CD4-positive, alpha-beta T cell treated with Interleukin-2 at 100 ng/mL for 4 hours (primary cell): ENCODE measurements around the gene ZMYM2.

ENCODE experiments used
- DNase-seq: peaks from one replicate; pipeline ENCODE4 v3.0.0-alpha.2; 2020; ENCODE audit warnings: low spot score

Gene ZMYM2

DNA sequence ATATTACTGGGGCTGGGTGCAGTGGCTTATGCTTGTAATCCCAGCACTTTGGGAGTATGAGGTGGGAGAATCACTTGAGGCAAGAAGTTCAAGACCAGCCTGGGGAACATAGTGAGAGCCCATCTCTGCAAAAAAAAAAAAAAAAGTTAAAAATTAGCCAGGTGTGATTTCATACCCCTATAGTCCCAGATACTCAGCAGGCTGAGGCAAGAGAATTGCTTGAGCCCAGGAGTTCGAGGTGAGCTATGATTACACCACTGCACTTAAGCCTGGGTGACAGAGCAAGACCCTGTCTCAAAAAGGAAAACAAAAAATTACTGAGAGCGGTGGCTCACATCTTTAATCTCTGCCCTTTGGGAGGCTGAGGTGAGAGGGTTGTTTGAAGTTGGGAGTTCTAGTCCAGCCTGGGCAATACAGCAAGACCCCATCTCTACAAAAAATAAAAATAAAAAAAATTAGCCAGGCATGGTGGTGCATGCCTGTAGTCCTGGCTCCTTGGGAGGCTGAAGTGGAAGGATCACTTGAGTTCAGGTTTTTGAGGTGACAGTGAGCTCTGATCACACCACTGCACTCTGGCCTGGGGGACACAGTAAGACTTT is 87.5 kb downstream of the ZMYM2 start:
- no peak for DNase-seq

DNA sequence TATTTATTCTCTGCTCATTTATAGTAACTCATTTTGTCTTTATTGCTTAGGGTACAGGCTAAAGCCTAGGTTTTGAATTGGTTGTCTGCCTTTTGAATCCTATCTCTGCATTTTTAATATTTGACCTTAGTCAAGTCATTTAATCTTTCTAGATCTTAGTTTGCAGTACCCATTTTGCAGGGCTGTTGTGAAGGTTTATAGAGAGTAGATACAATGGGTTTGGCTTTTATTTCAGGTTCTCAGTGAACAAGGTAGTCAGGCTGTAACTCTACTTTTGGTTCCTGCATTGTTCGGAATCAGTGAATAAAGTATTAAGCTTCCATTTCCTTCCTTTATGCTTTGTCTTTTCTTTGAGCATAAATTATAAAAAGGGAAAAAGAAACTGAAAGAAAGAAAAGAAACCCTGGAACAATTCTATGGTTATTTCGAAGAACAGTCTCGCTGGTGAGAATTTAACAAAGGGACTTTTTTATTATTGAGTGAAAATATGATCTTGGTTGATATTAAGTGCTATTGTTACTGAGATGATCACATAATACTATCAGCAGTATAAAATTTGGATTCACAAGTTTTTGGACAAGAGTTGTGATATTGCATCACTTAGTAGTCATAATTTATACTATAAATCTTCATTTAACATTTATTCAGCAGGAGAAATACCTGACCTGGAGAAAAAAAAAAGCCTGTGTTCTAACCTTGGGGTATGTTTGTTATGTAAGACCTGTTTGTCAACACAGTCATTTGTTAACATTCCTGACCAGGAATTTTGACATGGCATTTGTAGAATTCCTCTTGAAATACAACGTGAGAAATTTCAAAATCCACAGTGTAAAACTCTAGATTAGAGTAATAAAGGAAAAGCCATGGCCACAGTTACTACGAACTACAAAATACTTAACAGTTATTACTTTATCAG is 91.3 kb downstream of the ZMYM2 start:
- DNase-seq, result no peak

DNA sequence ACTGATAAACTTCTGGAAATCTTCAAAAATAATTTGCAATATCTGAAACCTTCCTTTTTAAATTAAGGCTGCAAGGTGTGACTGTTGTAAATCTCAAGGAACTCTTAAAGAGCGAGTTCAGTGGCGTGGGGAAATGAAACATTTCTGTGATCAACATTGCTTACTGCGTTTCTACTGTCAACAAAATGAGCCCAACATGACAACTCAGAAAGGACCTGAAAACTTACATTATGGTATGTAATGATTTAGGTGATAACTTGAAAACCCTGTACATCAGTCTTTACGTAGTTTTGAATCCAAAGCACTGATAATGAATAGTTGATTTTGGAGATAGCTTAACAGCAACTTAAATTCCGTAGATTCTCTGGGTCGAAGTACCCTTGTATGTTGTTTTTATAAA is 92.8 kb downstream of the ZMYM2 start:
- DNase-seq, result no peak

DNA sequence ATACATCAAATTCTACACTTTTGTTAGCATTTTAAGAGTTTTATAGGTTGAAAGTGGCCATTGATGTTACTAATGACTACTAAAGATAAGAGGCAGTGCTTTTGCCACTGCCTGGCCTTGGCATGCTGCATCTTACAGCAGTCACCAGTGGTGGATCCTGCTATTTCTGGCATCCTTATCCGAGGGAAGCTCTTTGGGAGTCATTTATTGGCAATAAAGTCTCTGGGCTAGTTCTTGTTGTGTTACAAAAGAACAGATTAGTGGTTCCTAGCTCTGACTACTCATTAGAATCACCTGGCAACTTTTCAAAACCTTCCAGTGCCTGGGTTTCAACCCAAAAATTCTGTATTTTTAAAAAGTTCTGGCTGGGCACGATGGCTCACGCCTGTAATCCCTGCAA is 94.5 kb downstream of the ZMYM2 start:
- no peak for DNase-seq

DNA sequence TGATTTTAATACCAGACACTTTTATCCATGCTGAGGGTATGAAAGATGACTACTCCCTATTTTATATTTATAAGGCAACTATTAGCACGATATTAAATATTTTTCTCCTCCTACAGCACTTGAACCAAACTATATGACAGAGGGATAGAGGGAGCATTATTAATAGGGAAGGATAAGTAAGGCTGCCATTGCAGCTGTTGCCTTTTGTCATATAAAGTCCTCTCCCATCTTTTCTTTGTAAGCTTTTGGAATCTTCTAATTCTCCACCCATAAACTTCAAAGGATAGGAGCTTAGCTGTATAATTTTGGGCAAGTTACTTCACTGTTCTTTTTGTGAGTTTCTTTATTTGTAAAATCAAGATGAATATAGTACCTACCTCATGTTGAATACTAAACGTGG is 95.4 kb downstream of the ZMYM2 start:
- no peak for DNase-seq

DNA sequence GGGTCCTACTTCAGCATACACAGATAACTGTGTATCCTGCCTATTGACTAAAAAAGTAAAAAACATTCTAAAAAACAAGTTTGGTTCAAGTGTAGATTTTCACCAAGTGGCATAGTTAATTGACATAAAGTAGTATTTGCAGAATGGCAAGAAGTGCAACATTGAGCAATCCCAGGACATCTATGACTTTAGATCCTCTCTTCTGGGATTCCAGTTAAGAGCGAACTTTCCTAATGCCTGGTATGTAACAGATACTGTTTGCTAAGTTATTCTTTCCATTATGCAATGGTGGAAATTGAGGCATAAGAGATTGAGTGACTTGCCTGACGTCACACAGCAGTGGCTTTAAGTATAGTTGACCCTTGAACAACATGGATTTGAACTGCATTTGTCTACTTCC is 96.1 kb downstream of the ZMYM2 start:
- no peak for DNase-seq

DNA sequence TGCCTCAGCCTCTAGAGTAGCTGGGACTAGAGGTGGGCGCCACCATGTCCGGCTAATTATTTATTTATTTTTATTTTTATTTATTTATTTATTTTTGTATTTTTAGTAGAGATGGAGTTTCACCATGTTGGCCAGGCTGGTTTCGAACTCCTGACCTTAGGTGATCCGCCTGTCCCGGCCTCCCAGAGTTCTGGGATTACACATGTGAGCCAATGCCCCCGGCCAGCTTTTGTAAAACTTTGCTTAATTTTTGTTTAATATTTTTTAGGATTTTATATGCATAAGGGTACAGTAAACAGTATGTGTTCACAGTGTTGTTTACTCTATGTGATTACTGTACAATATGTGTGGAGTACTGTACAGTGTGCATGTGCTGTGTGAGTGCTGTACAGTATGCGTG is 98.7 kb downstream of the ZMYM2 start:
- no peak for DNase-seq

DNA sequence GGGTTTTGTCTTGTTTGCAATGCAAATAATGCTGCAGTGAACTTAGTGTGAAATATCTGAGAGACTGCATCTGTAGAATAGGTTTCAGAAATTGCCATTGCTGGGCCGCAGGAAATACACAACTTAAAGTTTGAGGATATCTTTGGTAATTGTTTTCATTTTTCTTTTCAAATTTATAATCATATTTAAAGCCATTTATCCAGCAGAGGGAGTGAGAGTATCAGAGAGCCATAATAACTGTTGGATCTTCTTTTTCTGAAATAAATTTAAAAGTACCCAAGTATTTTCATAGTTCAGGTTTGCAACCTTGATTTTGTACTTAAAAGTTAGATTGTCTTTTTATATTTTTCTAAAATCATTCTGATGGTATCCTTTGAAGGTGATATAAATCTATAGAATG is 99.4 kb downstream of the ZMYM2 start:
- DNase-seq, result no peak

DNA sequence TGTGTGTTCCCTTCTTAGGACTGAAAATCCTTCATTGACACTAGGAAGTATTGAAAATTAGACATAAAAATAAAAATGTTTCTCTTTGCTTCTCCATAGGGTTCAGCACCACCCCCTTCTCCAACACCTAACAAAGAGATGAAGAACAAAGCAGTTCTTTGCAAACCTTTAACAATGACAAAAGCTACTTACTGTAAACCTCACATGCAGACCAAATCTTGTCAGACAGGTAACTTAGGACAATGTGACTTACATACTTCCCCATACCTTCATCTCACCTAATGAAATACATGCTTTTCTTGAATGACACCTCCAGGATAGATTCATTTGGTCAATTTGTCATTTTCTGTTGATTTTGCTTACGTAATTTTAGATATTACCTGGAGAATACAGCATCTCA is 99.9 kb downstream of the ZMYM2 start:
- no peak for DNase-seq

DNA sequence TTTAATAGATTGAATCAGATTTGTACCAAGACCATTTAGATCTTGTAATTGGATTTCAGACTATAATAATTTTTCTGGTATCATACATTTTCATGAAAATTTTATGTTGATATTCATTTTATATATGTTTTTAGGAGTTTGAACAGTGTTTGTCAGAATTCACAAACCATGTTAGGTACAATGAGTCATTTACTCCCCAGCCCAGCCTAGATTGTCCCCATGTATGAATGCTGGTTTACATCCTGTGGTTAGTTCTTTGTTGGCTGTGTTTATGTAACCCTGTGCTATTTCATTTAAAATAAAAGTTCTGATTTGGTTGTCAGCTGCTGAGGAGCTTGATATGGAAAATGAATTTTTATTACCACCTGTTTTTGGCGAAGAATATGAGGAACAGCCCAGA is 105.6 kb downstream of the ZMYM2 start:
- no peak for DNase-seq

DNA sequence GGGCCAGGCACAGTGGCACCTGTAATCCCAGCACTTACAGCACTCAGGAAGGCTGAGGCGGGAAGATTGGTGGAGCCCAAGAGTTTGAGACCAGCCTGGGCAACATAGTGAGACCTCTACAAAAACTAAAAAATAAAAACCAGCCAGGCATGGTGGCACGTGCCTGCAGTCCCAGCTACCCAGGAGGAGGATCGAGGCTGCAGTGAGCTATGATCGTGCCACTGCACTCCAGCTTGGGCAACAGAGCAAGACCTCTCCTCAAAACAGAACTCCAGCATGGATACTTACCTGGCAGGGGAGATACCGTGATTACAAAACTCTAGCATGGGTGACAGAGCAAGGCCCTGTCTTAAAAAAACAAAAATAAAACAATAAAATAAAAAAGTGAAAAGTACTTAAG is 107.0 kb downstream of the ZMYM2 start:
- DNase-seq, result no peak

DNA sequence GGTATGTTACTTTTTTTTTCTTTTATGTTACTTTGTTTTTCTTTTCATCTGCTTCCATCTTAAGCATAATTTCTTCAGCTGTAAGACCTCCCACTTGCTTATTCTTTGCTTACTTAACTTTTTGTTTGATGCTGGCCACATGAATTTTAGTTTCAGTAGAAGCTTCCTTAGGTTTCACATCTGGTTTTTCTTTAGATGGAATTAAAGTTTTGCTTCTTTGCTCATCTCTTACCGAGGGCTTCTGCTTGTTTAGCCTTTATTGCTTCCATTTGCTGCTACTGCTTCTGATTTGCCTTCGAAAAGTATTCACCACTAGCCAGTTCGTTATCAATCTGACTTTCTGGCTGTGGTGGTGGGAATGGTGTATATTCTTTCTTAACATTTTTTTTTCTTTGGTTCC is 111.4 kb downstream of the ZMYM2 start:
- no peak for DNase-seq

DNA sequence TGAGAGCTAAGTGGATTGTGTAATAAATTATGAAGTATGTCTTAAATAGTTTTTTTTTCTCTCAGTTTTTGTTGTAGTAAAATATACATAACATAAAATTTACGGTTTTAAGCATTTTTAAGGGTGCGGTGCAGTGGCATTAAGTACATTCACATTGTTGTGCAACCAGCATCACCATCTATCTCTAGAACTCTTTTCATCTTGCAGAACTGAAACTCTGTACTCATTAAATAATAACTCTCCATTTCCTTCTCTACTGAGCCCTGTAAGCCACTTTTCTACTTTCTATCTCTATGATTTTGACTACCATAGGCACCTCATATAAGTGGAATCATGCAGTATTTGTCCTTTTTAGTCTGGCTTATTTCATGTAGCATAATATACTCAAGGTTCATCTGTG is 115.2 kb downstream of the ZMYM2 start:
- no peak for DNase-seq

DNA sequence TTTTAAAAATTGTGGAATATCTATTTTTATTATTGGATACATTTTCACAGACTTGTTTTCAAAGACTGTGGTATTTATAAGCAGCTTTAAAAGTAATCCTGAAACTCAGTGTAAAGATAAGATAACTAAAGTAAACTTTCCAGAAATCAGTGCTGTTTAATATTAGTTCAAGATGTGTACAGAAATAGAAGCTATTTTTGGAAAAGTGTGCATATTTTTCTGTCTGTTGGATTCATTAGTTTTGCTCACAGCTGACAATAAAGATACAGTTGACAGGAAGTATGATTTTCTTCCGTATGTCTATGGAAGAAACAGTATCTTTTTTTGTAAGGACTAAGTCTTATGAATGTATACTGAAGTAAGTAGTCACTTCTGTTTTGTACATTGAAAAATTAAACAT is 116.4 kb downstream of the ZMYM2 start:
- no peak for DNase-seq

DNA sequence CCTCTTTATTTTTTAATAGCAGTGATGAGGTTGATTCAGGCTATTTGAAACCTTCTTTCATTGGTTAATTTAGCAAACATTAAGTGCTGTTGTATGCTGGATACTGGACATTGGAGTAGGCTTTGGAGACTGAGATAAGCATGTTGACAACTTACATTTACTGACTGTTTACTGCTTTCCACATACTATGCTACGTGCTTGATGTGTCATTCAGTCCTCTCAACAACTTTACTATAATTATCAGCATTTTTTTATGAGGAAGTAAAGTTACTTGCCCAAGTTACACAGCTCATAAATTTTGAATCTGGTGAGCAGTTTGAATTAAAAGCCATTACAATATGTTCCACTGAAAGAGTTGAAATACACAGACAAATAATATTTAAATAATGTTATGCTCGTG is 118.6 kb downstream of the ZMYM2 start:
- DNase-seq, result no peak

DNA sequence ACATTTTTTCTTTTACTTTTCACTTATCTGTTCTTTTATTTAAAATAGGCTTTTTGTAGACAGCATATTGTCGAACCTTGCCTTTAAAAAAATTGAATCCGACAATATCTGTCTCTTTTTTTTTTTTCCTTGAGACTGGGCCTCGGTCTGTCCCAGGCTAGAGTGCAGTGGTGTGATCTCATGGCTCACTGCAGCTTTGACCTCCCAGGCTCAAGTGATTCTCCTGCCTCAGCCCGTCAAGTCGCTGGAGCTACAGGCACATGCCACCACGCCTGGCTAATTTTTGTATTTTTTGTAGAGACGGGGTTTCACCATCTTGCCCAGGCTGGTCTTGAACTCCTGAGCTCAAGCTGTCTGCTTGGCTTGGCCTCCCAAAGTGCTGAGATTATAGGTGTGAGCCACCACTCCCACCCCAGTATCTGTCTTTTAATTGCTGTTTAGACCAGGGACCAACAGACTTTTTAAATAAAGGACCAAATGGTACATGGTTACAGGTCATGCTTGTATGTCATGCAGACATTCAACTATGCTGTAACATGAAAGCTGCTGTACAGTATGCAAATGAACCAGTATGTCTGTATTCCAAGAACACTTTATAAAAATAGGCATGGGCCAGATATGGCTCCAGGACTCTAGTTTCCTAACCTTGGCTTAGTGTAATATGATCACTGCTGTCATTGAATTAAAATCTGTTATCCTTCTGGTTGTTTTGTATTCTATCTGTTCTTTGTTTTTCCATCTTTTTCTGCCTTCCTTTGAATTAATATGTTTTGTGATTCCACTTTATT is 122.0 kb downstream of the ZMYM2 start:
- no peak for DNase-seq

DNA sequence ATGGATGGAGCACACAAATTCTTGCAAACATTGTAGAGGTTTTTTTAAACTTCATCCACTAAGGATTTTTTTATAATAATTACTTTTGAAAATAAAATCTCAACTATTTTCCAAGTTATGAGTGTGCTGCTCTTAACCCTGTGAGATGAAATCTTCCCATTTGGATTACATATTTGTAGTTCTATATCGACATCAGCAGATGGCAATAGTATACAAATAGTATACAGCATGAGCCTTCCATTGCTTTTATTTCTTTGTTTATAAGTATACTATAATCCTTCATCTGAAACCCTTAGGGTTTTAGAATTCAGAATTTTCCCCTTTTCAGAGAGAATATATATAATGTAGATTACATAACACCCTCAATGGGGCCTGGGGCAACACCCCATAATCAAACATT is 131.8 kb downstream of the ZMYM2 start:
- no peak for DNase-seq

DNA sequence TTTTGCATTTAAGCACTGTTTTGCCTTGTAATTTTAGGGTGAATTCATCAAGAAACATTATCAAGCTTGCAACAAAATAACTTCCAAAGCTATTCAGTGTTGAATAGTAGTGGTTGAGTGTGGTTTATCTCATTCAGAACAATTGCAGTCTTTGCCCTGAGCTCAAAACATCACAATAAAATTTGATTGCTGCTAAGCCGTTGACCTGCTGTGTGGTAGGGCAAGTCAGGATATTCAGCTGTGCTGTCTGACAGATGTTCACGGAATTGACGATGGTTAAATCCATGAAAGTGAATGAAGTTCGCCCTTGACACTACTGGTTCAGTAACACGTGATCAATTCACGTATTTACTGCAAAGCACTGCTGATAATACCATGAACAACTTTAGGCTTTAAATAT is 135.4 kb downstream of the ZMYM2 start:
- DNase-seq, result no peak

DNA sequence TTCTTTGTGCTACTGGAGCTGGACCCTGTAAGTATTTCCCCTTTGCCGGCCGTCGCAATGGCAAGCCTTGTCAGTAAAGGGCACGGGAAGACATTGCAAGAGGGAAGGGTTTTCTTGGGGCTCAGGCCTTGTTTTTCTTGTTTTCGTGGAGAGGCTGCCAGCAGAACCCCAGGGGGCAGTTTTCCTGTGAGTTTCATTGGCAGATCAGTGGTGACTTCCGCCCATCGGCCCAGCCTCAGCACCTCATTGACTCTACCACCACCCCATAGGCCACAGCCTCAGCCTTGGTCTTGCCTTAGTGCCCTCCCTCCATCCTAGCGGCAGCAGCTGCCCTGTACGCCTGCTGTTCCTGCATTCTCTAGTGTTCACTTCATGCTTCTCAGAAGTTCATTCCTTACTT is 140.8 kb downstream of the ZMYM2 start:
- DNase-seq, result no peak

DNA sequence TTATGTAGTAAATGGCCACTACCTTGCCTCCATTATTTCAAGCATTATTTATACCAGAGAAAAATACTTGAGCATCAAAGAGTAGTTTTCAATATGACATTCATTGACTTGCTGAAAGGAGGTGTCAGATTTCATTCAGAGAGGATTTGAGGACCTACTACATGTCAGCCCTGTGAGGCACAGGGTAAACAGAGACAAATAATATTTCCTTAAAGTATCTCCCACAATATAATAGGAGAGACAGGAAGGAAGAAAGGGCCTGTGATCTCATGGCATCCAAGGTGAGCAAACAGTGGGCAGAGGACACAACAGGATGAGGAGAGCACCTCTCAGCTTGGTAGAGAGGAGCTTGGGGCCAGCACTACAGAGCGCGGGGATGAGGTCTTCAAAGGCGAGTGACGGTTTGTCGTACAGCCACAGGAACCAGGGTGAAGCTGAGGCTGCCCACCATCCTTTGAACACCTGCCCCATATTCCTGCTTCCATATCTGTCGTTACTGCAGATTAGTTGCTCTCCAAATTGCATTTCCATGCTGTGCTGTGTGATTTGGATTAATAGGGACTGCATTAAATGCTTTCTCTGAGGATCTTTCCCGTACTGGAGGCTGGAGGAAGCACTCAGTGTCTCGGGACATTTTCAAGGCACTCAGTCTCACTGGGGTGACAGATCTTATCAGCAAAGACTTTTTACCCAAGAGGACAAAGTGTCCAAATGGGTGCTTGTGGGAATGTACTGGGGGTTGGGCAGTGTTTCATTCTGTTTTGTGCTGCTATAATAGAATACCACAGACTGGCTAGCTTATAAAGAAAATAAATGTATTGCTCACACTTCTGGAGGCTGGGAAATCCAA is 143.2 kb downstream of the ZMYM2 start:
- no peak for DNase-seq

DNA sequence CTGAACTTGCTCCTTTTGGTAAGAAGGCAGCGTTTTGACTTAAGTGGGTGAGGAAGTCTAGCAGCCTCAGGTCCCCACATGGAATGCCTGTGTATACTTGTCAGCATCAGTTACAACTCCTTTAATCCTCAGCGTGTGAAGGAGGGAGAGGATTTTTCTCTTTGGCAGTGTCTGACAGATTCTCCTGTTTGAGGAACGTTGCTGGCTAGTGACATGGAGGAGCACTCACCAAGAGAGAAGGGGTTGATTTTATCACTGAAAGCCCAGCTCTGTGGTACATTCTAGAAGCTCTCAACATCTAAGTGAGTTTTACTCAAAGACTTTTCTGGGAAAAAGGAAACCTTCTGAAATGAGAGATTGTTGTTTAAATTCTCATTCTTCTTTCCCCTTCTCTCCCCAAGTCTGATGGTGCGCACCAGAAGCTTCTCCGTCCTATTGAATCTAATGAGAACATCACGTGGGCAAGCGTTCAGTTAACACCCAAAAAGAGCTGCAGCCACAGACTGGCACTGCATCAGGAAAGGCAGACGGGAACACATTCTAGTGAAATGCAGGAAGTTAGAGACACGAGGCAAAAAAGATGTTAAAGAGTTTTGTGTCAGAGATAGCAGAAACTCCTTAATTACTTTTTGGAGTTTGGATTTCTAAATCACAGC is 144.1 kb downstream of the ZMYM2 start:
- no peak for DNase-seq
